HG03135 (cell line): ENCODE data around the gene RUFY2.
"Not testable (repeated sequence)": the region's sequence is repeated elsewhere in the genome, so short reads cannot be mapped to it uniquely, and the experiment has no call there.

Experiments used
- ATAC-seq: cut with Tn5 transposase; IDR thresholded peaks from one replicate; pipeline ENCODE4 v1.9.1; 2021; ENCODE audit warnings: mild to moderate bottlenecking, moderate library complexity; ENCODE audit not compliant: unreplicated experiment

RUFY2 gene

DNA sequence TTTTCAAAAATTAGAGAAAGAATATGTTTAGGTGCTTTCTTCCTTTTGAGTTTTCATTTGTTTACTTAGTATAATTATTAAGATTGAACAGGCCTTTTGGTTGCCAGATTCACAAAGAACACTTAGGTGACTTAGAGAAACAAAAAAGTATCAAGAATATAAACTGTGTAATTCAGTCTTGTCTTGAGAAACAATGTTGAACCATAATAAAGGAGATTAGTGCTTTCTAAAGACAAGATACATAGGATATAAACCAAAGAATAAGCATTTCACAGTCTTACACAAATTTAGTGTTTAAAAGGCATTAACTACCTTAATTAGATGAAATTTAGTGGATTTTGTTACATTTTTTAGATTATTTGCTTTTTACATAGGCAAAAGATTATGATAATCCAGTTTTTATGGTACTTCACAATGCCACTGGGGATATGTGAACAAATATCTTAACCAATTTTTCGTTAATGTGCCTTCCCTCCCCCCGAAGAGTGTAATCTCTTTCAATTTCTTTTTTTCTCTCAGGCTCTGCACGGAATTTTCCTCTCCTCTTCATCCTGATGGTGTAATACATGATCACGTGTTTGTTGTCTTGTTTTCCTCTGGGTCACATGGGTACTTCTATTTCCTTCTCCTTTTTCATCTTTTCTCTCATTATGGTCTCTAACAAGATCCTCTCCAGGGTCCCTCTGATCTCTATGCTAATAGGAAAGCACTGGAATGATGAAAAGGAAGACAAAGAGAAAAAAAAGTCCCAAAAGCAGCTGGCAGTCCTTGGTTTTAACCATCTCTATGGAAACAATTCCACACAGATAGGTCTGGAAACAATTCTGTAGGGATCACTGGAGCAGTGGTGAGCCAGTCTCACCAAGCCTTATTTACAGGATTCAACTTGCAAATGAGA lies 78.9 kb downstream of the RUFY2 start:
- no peak for ATAC-seq

DNA sequence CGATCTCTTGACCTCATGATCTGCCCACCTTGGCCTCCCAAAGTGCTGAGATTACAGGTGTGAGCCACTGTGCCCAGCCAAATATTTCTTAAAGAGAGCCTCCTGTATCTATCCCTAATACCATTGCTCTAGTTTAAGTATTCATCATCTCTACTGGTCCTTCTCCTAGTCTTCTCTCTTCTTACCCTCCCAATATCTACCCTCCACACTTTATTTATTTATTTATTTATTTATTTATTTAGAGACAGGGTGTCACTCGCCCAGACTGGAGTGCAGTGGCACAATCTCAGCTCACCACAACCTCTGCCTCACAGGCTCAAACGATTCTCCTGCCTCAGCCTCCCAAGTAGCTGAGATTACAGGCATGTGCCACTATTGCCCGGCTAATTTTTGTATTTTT lies 82.7 kb downstream of the RUFY2 start:
- ATAC-seq = not testable (repeated sequence)

DNA sequence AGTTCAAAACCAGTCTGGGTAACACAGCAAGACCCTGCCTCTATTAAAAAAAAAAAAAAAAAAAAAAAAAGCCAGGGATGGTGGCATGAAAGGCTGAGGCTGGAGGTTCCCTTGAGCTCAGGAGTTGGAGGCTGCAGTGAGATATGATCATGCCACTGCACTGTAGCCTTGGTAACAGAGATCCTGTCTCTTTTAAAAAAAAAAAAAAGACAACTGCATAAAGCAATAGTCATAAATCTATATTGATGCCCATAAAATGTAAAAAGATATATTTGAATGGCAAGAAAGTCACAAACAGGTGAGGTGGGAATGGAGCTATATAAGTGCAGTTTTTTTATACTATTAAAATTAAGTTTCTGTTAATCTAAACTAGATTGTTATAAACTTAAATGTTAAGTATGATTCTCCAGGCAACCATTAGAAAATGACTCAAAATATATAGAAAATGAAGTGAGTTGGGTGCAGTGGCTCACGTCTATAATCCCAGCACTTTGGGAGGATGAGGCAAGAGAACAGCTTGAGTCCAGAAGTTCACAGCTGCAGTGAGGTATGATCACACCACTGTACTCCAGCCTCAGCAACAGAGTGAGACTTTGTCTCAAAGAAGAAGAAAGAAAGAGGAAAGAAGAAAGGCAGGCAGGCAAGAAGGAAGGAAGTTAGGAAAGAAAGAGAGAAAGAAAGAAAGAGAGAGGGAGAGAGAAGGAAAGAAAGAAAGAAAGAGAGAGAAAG lies 88.6 kb downstream of the RUFY2 start:
- ATAC-seq = no peak

DNA sequence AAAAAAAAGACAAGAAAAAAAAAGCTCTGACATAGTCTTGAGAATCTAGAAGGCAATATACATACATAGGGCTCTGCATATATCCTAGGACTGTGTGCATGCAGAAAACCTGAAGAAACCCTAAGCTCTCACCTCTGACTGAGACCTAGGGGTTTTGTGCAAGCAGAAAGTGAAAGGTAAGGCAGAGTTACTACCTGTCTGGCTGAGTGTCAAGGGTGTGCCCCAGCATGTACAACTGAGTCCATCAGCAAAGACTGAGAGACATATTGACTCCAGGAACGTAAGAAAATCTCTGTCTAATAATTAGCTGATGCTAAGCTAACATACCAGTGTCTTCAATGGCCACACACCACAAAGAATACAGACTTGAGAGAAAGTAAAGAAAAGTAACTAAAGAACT lies 91.5 kb downstream of the RUFY2 start:
- ATAC-seq = no peak

- ATAC-seq = not testable (repeated sequence)
These were observed 92.1 kb downstream of the RUFY2 start for GRCh38 chr10:68314930-68315329.

DNA sequence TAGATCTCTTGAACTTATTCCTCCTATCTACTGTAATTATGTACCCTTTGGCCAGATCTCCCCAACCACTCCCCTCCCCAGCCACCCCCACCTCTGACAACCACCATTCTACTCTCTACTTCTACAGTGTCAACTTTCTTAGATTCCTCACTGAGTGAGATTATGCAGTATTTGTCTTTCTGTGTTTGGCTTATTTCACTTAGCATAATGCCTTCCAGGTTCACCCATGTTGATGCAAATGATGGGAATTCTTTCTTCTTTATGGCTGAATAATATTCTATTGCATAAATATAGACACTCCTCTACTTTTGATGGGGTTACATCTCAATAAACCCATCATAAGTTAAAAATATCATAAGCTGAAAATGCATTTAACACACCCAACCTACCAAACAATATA lies 96.5 kb downstream of the RUFY2 start:
- no peak for ATAC-seq

GRCh38 chr10:68305854-68306253 lies 101.2 kb downstream of the RUFY2 start:
- no peak for ATAC-seq

DNA sequence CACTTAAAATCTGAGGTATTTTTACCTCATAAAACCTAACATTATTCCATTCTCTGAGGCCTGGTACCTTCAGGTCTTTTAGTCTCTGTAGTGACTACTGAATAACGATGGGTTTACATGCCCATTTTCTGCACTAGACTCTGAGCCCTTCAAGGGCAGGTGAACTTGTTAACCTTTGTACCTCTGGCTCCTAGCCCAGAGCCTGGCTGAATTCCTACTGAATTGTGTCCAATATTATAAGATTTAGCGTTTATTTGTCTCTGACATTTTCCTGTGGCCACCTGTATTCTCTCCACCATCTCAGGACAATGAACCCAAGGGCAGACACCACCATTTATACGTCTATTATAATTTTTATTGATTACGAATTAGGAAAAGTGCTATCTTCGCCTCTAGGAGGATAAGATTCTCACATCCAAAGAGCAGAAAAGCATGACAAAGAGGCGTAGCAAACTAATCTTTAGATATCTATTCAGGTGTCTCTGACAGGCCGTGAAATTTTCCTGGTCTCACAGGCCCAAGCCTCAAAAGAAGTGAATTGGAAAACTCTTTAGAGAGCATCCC lies 103.1 kb downstream of the RUFY2 start:
- ATAC-seq = no peak

GRCh38 chr10:68302871-68303270 lies 104.2 kb downstream of the RUFY2 start:
- no peak for ATAC-seq

DNA sequence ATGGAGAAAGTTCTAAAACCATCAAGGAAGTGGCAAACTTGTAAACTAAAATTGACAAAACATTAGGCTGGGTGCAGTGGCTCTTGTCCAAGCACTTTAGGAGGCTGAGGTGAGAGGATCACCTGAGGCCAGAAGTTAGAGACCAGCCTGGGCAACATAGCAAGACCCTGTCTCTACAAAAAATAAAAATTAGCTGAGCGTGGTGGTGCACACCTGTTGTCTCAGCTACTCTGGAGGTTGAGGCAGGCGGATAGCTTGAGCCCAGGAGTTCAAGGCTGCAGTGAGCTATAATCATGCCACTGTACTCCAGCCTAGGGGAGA lies 104.6 kb downstream of the RUFY2 start:
- no peak for ATAC-seq

GRCh38 chr10:68301790-68302502 lies 105.1 kb downstream of the RUFY2 start:
- no peak for ATAC-seq

DNA sequence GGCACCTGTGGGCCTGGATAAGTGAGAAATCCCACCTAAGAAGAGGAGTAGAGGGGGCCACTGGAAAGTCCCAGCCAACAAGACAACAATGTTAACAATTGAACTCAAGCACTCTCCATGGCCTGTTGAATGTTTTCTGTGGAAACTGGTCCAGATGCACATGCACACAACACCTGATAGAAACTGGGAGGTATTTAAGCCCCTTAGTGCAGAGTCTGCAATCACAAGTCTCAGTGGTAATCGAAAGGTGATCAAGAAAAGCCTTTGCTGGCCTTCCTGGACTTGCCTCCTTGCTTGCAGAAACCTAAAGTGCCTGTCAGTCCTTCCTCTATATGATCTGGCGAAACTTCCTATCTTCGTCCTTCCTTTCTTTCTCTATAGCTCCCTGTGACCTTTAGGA lies 105.8 kb downstream of the RUFY2 start:
- no peak for ATAC-seq

DNA sequence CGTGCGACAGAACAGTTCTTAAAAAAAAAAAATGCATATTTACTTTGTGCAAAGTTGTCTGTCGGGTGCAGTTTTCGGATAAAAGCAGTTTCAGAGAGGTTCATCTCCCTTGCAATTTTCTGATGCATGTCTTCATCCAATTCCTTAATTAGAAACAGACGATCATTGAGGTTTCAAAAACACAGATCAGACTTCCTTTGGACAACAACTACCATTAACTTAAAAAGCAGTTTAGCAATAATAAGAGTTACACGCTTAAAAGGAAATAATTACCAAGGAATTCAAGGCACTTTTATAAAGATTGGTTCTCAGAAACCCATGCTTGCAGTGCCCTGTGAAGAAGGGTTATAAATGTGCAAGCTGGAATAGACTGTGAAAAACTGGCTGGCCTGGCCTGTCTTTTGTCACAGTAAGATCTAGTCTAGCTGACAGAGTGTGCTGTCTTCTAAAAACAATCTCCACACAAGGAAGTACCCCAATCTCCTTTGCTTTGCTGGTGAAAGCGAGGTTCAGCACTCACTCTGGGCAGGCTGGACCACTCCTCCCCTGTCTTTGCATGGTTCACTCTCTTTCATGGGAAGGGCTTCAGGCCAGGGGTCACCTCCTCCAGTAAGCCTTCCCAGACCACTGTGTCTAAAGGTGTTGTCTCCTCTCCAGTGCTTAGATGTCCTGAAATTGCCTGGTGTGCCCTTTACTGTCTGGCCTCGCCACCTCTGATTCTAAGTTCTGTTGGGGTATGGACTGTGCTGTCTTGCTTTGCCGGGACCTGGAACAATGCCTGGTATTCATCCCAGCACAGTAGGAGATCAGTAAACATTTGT lies 110.0 kb downstream of the RUFY2 start:
- no peak for ATAC-seq
